ENCODE results near the gene FBH1. TPM values are rescaled to one million over a fixed set of nuclear protein-coding genes. Genes with fewer than 3 reads are reported as not detected.

The FBH1 gene
- total and polyA plus RNA-seq, 4 donors: 39.4 to 93.2 (median 63.8) TPM

GRCh38 chr10:5978230-5978489 is 88.1 kb downstream of the FBH1 start:
- H3K27me3 ChIP-seq (ENCODE audit: control insufficient read depth in 3 of 3, insufficient read depth in 3 of 3, low read length in 2 of 3): peaks cover 0 to 23% (median 0%) of the 10 kb centered on the region in 3 donors
- H3K9me3 ChIP-seq (ENCODE audit: control insufficient read depth in 4 of 4, insufficient read depth in 3 of 4, low read length in 3 of 4): no peaks in the 10 kb centered on the region
- 5 to 13% methylated on average over 6 of the region's 6 CpGs for WGBS, 2 donors
- peak overlapping the region; percentile 99 for H3K4me3 ChIP-seq
- H3K27ac ChIP-seq (ENCODE audit: low read depth in 1 of 2, low read length in 1 of 2): peak overlapping the region; percentile 90 to 99
- ATAC-seq (ENCODE audit: insufficient read depth, low FRiP score): no peak
- no peak for TF ChIP-seq CTCF (IDR thresholded peaks at IDR 0.05; ENCODE audit: control extremely low read depth, extremely low read depth)
- H3K36me3 ChIP-seq (ENCODE audit: control insufficient read depth in 4 of 4, insufficient read depth in 4 of 4, low read length in 4 of 4): no peaks in the 10 kb centered on the region
- no peak for DNase-seq
- H3K9ac ChIP-seq (ENCODE audit: insufficient read depth in 1 of 2, low read length in 2 of 2): no peak overlapping the region
- H3K4me1 ChIP-seq (ENCODE audit: control insufficient read depth in 5 of 5, insufficient read depth in 5 of 5, low read length in 5 of 5): peaks cover 0 to 14% (median 7%) of the 10 kb centered on the region in 5 donors

DNA sequence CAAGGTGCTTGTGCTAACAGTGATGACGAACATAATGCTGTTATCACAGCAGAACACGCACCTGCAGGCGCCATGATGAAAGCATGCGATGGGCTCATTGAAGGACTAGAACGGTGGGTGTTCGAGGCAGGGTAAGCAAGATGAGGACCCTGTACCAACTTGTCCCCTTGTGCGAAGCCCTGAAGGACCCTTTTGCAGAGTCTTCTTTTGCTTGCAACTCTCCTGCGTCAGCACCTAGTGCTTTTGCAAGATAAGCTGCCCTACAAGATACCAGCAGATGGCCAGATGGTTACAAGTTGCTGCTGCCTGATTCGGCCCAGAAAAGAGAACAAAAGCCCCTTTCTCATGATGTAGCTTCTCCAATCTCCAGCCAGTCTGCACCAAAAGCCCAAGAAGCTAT is 91.5 kb downstream of the FBH1 start:
- Histone ChIP-seq H3K9me3 (ENCODE audit: control insufficient read depth in 4 of 4, insufficient read depth in 3 of 4, low read length in 3 of 4) (no peaks in the 10 kb centered on the region), H3K9ac (ENCODE audit: insufficient read depth in 1 of 2, low read length in 2 of 2) (no peak overlapping the region), H3K36me3 (ENCODE audit: control insufficient read depth in 4 of 4, insufficient read depth in 4 of 4, low read length in 4 of 4) (no peaks in the 10 kb centered on the region), H3K27ac (ENCODE audit: low read depth in 1 of 2, low read length in 1 of 2) (no peak overlapping the region), H3K27me3 (ENCODE audit: control insufficient read depth in 3 of 3, insufficient read depth in 3 of 3, low read length in 2 of 3) (peaks cover 0 to 21% (median 0%) of the 10 kb centered on the region in 3 donors), H3K4me3 (no peak overlapping the region), H3K4me1 (ENCODE audit: control insufficient read depth in 5 of 5, insufficient read depth in 5 of 5, low read length in 5 of 5) (peaks cover 0 to 24% (median 8%) of the 10 kb centered on the region in 5 donors)
- no peak for ATAC-seq (ENCODE audit: insufficient read depth, low FRiP score)
- TF ChIP-seq CTCF (IDR thresholded peaks at IDR 0.05; ENCODE audit: control extremely low read depth, extremely low read depth): no peak
- no peak for DNase-seq
- 92 to 94% methylated on average over 9 of the region's 9 CpGs for WGBS, 2 donors

- WGBS, 2 donors: 78 to 89% methylated on average over 9 of the region's 9 CpGs
- Histone ChIP-seq H3K9ac (ENCODE audit: insufficient read depth in 1 of 2, low read length in 2 of 2) (no peak overlapping the region), H3K4me3 (no peak overlapping the region), H3K36me3 (ENCODE audit: control insufficient read depth in 4 of 4, insufficient read depth in 4 of 4, low read length in 4 of 4) (no peaks in the 10 kb centered on the region), H3K27me3 (ENCODE audit: control insufficient read depth in 3 of 3, insufficient read depth in 3 of 3, low read length in 2 of 3) (peaks cover 0 to 12% (median 0%) of the 10 kb centered on the region in 3 donors), H3K9me3 (ENCODE audit: control insufficient read depth in 4 of 4, insufficient read depth in 3 of 4, low read length in 3 of 4) (no peaks in the 10 kb centered on the region), H3K27ac (ENCODE audit: low read depth in 1 of 2, low read length in 1 of 2) (no peak overlapping the region), H3K4me1 (ENCODE audit: control insufficient read depth in 5 of 5, insufficient read depth in 5 of 5, low read length in 5 of 5) (peaks cover 0 to 37% (median 3%) of the 10 kb centered on the region in 5 donors)
- TF ChIP-seq CTCF (IDR thresholded peaks at IDR 0.05; ENCODE audit: control extremely low read depth, extremely low read depth): no peak
- ATAC-seq (ENCODE audit: insufficient read depth, low FRiP score) (no peak), DNase-seq (peak in 2 of 3 donors; percentile 50 to 76)
These were observed 93.7 kb downstream of the FBH1 start for GRCh38 chr10:5983774-5984173.

GRCh38 chr10:5985029-5985428 is 95.0 kb downstream of the FBH1 start:
- H3K4me1 ChIP-seq (ENCODE audit: control insufficient read depth in 5 of 5, insufficient read depth in 5 of 5, low read length in 5 of 5): peaks cover 0 to 38% (median 3%) of the 10 kb centered on the region in 5 donors
- no peak for TF ChIP-seq CTCF (IDR thresholded peaks at IDR 0.05; ENCODE audit: control extremely low read depth, extremely low read depth)
- H3K4me3 ChIP-seq: no peak overlapping the region
- H3K9me3 ChIP-seq (ENCODE audit: control insufficient read depth in 4 of 4, insufficient read depth in 3 of 4, low read length in 3 of 4): no peaks in the 10 kb centered on the region
- no peaks in the 10 kb centered on the region for H3K36me3 ChIP-seq (ENCODE audit: control insufficient read depth in 4 of 4, insufficient read depth in 4 of 4, low read length in 4 of 4)
- ATAC-seq (ENCODE audit: insufficient read depth, low FRiP score): no peak
- peaks cover 0 to 9% (median 0%) of the 10 kb centered on the region in 3 donors for H3K27me3 ChIP-seq (ENCODE audit: control insufficient read depth in 3 of 3, insufficient read depth in 3 of 3, low read length in 2 of 3)
- 90 to 91% methylated on average over 5 of the region's 5 CpGs for WGBS, 2 donors
- DNase-seq: no peak
- no peak overlapping the region for H3K9ac ChIP-seq (ENCODE audit: insufficient read depth in 1 of 2, low read length in 2 of 2)
- H3K27ac ChIP-seq (ENCODE audit: low read depth in 1 of 2, low read length in 1 of 2): no peak overlapping the region

All from lung (tissue), 12 donors.